Duodenal mucosa (tissue), 2 donors: ENCODE results near the gene TRAM2.
A peak's percentile ranks its signal among the peaks of the same experiment; 100 is the strongest.

Experiments used
- H3K27ac ChIP-seq: one replicate; pipeline ENCODE4 v1.7.0; 2013; ENCODE audit warnings: low read depth, low read length
- H3K27me3 ChIP-seq, 2 donors: one replicate each; pipeline ENCODE4 v1.7.0; 2013; ENCODE audit warnings: low read length in 2 of 2, control low read depth in 1 of 2; ENCODE audit not compliant: insufficient read depth in 2 of 2, control insufficient read depth in 1 of 2
- H3K36me3 ChIP-seq, 2 donors: one replicate each; pipeline ENCODE4 v1.7.0; 2013; ENCODE audit warnings: low read length in 2 of 2, control low read depth in 1 of 2; ENCODE audit not compliant: insufficient read depth in 2 of 2, control insufficient read depth in 1 of 2
- H3K4me1 ChIP-seq, 2 donors: one replicate each; pipeline ENCODE4 v1.7.0; 2013; ENCODE audit warnings: low read length in 2 of 2, control low read depth in 1 of 2; ENCODE audit not compliant: insufficient read depth in 2 of 2, control insufficient read depth in 1 of 2
- H3K4me3 ChIP-seq, 2 donors: one replicate each; pipeline ENCODE4 v1.7.0; 2013; ENCODE audit warnings: low read length in 2 of 2, low read depth in 1 of 2
- H3K9ac ChIP-seq, 2 donors: one replicate each; pipeline ENCODE4 v1.7.0; 2013; ENCODE audit warnings: low read length in 2 of 2, low read depth in 1 of 2
- H3K9me3 ChIP-seq, 2 donors: one replicate each; pipeline ENCODE4 v1.7.0; 2013; ENCODE audit warnings: low read length in 2 of 2, control low read depth in 1 of 2; ENCODE audit not compliant: control insufficient read depth in 1 of 2

Gene TRAM2

GRCh38 chr6:52595000-52595795 is 18.3 kb upstream of the TRAM2 start:
- H3K27ac ChIP-seq: peak overlapping the region; percentile 44
- no peaks in the 10 kb centered on the region for H3K9me3 ChIP-seq
- no peaks in the 10 kb centered on the region for H3K27me3 ChIP-seq
- no peaks in the 10 kb centered on the region for H3K36me3 ChIP-seq
- no peak overlapping the region for H3K4me3 ChIP-seq
- H3K4me1 ChIP-seq: peaks cover 24 to 30% of the 10 kb centered on the region in 2 donors
- H3K9ac ChIP-seq: no peak overlapping the region

GRCh38 chr6:52594221-52594620 is 17.4 kb upstream of the TRAM2 start:
- no peak overlapping the region for H3K27ac ChIP-seq
- no peaks in the 10 kb centered on the region for H3K9me3 ChIP-seq
- H3K4me1 ChIP-seq: peaks cover 24 to 33% of the 10 kb centered on the region in 2 donors
- no peaks in the 10 kb centered on the region for H3K27me3 ChIP-seq
- H3K9ac ChIP-seq: no peak overlapping the region
- no peaks in the 10 kb centered on the region for H3K36me3 ChIP-seq
- H3K4me3 ChIP-seq: no peak overlapping the region

DNA sequence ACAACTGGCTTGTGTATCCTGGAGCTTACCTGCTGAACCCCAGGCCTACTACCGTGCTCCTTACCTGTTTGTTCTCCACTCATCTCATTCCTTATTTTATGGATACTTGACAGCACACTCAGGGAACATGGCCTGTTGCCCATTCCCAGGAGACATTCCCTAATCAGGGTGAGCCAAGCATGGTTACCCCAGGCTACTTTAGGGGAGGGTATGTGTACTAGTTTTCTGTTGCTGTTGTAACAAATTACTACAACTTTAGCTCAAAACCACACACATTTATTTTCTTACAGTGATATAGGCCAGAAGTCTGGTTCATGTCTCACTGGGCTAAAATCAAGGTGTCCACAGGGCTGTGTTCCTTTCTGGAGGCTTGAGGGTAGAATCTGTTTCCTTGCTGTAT is 15.0 kb upstream of the TRAM2 start:
- Histone ChIP-seq H3K4me1 (peaks cover 22 to 31% of the 10 kb centered on the region in 2 donors), H3K9me3 (no peaks in the 10 kb centered on the region), H3K27me3 (no peaks in the 10 kb centered on the region), H3K9ac (no peak overlapping the region), H3K27ac (no peak overlapping the region), H3K36me3 (no peaks in the 10 kb centered on the region), H3K4me3 (no peak overlapping the region)

DNA sequence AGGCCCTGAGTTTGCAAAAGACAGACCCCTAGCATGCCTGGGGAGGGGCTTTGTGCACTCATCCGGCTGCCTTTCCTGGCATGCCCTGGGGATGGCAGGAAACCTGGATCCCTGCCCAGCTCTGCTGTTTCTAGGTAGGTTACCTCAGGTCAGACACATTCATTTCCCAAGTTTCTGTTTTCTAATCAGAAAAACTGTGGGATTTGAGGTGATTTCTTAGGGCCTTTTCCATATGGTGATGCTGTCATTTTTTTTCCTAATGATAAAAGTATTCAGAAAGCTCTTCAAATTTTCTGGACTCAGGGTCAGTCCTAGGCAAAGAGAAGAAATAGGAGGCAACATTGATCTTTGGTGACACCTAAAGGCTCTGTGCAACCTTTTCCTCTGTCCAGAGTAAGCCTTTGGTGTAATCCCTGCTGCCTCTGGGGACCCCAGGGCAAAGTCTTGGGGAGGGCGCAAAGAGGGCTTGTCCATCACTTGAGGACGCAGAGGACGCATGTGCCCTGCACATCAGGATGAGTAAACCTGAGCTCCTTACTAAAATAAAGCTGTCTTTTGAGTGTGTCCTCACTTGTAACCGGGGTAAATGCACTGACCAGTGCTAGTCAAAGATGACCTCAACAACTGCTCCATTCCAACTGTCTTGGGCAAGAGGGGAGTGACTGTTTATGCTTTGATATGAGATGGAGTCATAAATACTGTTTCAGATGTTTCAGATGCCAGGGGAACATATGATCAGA is 13.5 kb upstream of the TRAM2 start:
- Histone ChIP-seq H3K9ac (no peak overlapping the region), H3K4me1 (peaks cover 19 to 29% of the 10 kb centered on the region in 2 donors), H3K36me3 (no peaks in the 10 kb centered on the region)

DNA sequence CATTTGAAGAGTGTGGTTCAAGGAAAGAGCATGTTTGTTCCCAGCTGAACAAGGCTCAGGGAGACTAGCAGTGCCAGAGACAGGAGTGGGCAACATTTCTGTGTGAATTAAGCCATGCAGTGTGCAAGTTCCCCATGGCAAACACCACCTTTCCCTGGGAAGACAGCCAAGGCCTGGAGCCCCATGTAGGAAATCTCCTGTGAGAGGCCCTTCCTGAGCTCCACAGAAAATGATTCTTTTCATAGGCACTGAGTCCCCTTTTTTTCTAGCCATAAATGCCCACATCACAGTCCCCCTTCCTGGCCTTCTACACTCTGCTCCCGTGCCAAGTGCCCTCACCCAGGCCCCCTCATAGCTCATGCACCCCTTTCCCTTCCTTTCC is 11.8 kb upstream of the TRAM2 start:
- Histone ChIP-seq H3K9me3 (no peaks in the 10 kb centered on the region), H3K4me3 (no peak overlapping the region), H3K36me3 (no peaks in the 10 kb centered on the region), H3K9ac (no peak overlapping the region), H3K4me1 (peaks cover 8 to 18% of the 10 kb centered on the region in 2 donors), H3K27me3 (no peaks in the 10 kb centered on the region), H3K27ac (no peak overlapping the region)

More for the DNA sequence above, 13.5 kb upstream of the TRAM2 start:
- Histone ChIP-seq H3K27me3 (no peaks in the 10 kb centered on the region), H3K27ac (no peak overlapping the region), H3K9me3 (no peaks in the 10 kb centered on the region), H3K4me3 (no peak overlapping the region)

DNA sequence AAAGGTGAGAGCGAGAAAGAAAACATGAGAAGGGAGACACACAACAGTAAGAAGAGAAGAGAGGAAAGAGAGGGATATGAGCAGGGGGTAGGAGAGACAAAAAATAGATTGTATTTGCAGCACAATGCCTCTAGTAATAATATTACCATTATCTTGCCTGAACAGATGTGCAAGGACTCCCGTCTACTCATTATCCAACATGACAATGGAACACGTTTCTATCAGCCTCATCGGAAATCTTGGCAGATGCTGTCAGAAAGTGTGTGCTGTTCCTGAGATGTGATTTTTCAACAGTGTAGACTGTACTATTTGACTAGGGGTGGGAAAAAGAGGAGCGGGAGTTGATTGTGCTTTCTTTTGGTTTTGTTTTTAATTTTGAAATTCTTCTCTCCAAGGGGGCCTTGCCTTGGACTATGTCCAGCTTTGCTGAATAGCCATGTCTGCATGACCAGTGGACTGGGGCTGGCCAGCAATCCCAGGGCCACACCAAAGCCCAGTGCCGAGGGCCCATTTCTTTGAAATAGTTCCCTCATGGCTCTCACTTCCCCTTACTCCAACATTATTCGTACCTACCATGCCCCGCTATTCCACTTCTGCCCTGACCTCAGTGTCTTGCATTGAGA is 11.3 kb upstream of the TRAM2 start:
- no peak overlapping the region for H3K27ac ChIP-seq
- no peak overlapping the region for H3K4me3 ChIP-seq
- no peaks in the 10 kb centered on the region for H3K36me3 ChIP-seq
- H3K27me3 ChIP-seq: no peaks in the 10 kb centered on the region
- peaks cover 8 to 18% of the 10 kb centered on the region in 2 donors for H3K4me1 ChIP-seq
- no peaks in the 10 kb centered on the region for H3K9me3 ChIP-seq
- no peak overlapping the region for H3K9ac ChIP-seq

- H3K4me1 ChIP-seq: peaks cover 8 to 18% of the 10 kb centered on the region in 2 donors
These were observed 10.1 kb upstream of the TRAM2 start for GRCh38 chr6:52587001-52587400.

GRCh38 chr6:52584203-52584602 is 7.3 kb upstream of the TRAM2 start:
- Histone ChIP-seq H3K27me3 (no peaks in the 10 kb centered on the region), H3K9me3 (no peaks in the 10 kb centered on the region), H3K4me1 (peaks cover 8 to 11% of the 10 kb centered on the region in 2 donors), H3K27ac (no peak overlapping the region), H3K9ac (no peak overlapping the region), H3K36me3 (no peaks in the 10 kb centered on the region), H3K4me3 (no peak overlapping the region)

More at GRCh38 chr6:52587001-52587400, 10.1 kb upstream of the TRAM2 start:
- Histone ChIP-seq H3K4me3 (no peak overlapping the region), H3K27me3 (no peaks in the 10 kb centered on the region), H3K9me3 (no peaks in the 10 kb centered on the region), H3K36me3 (no peaks in the 10 kb centered on the region), H3K9ac (no peak overlapping the region), H3K27ac (no peak overlapping the region)

- no peaks in the 10 kb centered on the region for H3K9me3 ChIP-seq
- H3K4me1 ChIP-seq: peaks cover 2 to 4% of the 10 kb centered on the region in 2 donors
- no peak overlapping the region for H3K27ac ChIP-seq
- H3K36me3 ChIP-seq: no peaks in the 10 kb centered on the region
- H3K4me3 ChIP-seq: no peak overlapping the region
- H3K27me3 ChIP-seq: no peaks in the 10 kb centered on the region
- no peak overlapping the region for H3K9ac ChIP-seq
These were observed 6.1 kb upstream of the TRAM2 start for GRCh38 chr6:52582996-52583395.

GRCh38 chr6:52582446-52582845 is 5.6 kb upstream of the TRAM2 start:
- Histone ChIP-seq H3K9ac (no peak overlapping the region), H3K27ac (no peak overlapping the region), H3K4me1 (peaks cover 7 to 10% of the 10 kb centered on the region in 2 donors), H3K4me3 (no peak overlapping the region), H3K9me3 (no peaks in the 10 kb centered on the region), H3K36me3 (no peaks in the 10 kb centered on the region), H3K27me3 (no peaks in the 10 kb centered on the region)
